Left lobe of liver (tissue), 2 donors: ENCODE data around the gene BPIFB4. TPM values are rescaled to one million over a fixed set of nuclear protein-coding genes. Genes with fewer than 3 reads are reported as not detected.

ENCODE experiments used
- ATAC-seq: fragments of 200-7000 bp; cut with Tn5 transposase; one replicate; pipeline ENCODE4 v1.9.1; 2020; ENCODE audit warnings: mild to moderate bottlenecking, moderate library complexity
- DNase-seq: peaks from one replicate; pipeline ENCODE4 v3.0.0-alpha.2; 2020; ENCODE audit warnings: low spot score
- total RNA-seq: library from RNA; stranded (reverse); gene quantifications from one replicate; pipeline ENCODE4 v1.2.1, GENCODE V29; 2021
- donor health status: DM: no; HTN: no; CAD: no; lungs with moderate emphysema.
- donor health status: DM: no; HTN: yes; CAD: no.

BPIFB4 gene
- total RNA-seq, 1 donor from 2014 or later: not detected

- ATAC-seq: no peak
These were observed 74.8 kb downstream of the BPIFB4 start for GRCh38 chr20:33154252-33154651.

GRCh38 chr20:33158637-33159385 lies 79.4 kb downstream of the BPIFB4 start:
- ATAC-seq (no peak), DNase-seq (peak; percentile 16)

More at GRCh38 chr20:33154252-33154651, 74.8 kb downstream of the BPIFB4 start:
- DNase-seq: no peak

GRCh38 chr20:33159713-33160112 lies 80.3 kb downstream of the BPIFB4 start:
- DNase-seq (no peak), ATAC-seq (no peak)

GRCh38 chr20:33160681-33161080 lies 81.2 kb downstream of the BPIFB4 start:
- DNase-seq (no peak), ATAC-seq (no peak)

Other genes with a start within 250 kb of the BPIFB4 start
- 0.15 TPM for gene EFCAB8, start 220.7 kb upstream of the BPIFB4 start, total RNA-seq
- not detected for gene SUN5, start 75.2 kb upstream of the BPIFB4 start, total RNA-seq
- 0.18 TPM for gene BPIFB2, start 71.9 kb upstream of the BPIFB4 start, total RNA-seq
- gene BPIFB6, start 48.0 kb upstream of the BPIFB4 start, total RNA-seq: not detected
- gene BPIFB3, start 25.7 kb upstream of the BPIFB4 start, total RNA-seq: not detected
- gene BPIFA2, start 88.5 kb downstream of the BPIFB4 start, total RNA-seq: not detected
- not detected for gene BPIFA3, start 137.7 kb downstream of the BPIFB4 start, total RNA-seq
- gene BPIFA1, start 156.4 kb downstream of the BPIFB4 start, total RNA-seq: not detected
- gene BPIFB1, start 203.6 kb downstream of the BPIFB4 start, total RNA-seq: 0.18 TPM